Measurements from ENCODE around the gene SNX15.

SNX15 gene

GRCh38 chr11:65055538-65055937 is 28.3 kb downstream of the SNX15 start:
- DNase-seq (ENCODE audit: extremely low read depth in 1 of 2, low read depth in 1 of 2), result no peak

DNA sequence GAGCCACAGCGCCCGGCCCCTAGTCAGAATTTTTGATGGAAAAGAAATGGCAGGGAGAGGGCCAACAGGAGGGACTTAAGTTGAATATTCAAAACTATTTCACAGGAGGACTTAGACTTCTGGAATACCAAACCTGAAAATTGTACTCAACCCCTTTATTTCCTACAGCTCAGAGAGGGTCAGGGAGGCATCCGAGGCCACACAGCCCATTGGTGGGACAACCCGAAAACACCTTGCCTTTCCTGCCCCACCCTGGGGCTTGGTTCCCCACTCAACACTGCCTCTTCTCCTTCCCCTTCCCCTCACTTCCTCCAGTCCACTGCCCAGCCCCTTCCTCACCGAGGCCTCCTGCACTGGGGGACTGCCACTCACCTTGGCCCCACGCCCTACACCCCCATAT is 29.8 kb downstream of the SNX15 start:
- no peak for DNase-seq (ENCODE audit: extremely low read depth in 1 of 2, low read depth in 1 of 2)

DNA sequence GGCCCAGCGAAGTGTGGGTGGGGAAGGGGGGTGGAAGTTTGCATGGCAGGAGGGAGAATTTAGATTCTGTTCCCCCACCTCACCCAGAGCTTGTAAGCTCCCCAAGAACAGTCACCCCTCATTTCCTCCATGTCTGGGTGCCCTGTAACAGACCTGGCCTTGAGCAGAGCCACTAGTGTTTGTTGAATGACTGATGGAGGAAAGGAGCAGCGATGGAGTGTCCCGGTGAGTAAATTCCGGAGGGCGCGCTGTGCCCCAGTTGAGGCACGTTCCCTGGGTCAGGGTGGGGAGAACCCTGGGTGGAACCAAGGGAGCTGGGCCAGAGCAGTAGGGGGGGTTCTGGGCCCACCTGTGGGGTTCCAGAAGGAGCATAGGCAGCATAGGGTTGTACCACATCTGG is 30.3 kb downstream of the SNX15 start:
- DNase-seq (ENCODE audit: extremely low read depth in 1 of 2, low read depth in 1 of 2), result no peak

GRCh38 chr11:65058012-65058411 is 30.8 kb downstream of the SNX15 start:
- DNase-seq (ENCODE audit: extremely low read depth in 1 of 2, low read depth in 1 of 2), result no peak

DNA sequence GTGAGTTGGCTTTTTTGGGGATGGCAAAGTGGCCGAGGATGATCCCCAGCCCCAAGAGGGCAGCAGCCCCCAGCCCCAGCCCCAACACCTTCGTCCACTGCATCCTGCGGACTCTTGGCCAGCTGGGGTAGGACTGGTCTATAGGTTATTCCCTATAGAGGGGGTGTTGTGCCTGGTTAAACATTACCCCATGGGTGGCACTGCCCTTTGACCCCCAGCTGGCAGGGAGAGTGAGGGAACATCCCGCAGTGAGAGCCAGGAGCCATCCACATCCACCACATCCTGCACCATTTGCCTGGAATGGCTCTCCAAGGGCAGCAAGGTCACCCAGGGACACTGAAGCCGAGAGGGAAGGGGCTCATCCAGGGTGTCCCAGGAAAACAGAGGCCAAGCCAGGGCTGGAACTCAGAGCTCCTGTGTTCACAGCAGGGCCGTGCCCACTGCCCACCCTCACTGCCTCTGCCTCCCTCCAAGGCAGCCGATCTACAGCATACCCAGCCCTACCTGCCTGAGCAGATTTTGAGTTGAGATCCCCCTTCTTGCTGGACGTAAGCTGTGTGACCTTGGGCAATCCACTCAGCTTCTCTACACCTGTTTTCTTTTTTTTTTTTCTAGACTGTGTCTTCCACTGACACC is 31.3 kb downstream of the SNX15 start, which contains the start of gene NAALADL1:
NAALADL1 (minus strand) TSS at position 135 of the 636 bp plus-strand sequence; CDS start at position 103, 32 bp downstream.
- DNase-seq (ENCODE audit: extremely low read depth in 1 of 2, low read depth in 1 of 2), result no peak

- no peak for DNase-seq (ENCODE audit: extremely low read depth in 1 of 2, low read depth in 1 of 2)
These were observed 32.3 kb downstream of the SNX15 start for GRCh38 chr11:65059523-65059922.

DNA sequence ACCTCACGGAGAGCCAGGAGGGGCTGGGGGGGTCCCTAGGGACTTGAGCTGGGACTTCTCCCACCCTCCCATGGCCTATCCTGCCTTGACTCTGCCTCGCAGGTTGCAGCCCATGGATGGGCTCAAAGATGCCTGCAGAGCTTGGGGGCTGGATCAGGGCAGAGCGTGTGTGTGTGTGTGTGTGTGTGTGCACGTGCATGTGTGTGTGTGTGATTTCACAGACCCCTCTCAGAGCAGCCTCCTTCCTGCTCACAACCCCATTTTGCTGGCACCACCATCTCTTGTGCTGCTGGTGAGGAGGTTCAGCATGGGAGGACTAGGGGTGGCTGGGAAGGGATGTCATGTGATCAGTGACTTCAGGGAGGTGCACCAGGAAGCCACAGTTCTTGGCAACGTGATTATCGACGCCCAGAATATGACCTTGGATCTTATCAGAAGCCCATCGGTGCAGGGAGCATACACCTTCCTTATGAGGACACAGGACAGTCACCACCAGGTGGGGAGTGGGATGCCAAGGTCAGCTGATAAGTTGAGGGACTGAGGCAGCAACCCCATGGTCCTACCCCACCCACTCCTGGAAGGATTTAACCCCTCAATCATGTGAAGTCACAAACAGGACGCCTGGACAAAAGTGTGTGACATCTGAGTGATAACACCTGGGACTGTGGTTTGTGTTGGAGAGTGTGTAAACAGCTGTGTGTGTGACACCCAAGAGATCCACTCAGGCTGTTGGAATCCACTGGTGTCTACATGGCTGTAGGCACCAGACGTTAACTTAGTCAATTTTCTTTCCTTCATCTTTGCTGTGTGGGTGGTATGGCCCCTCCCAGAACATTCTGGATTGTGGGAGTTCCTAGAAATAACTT is 33.0 kb downstream of the SNX15 start:
- no peak for DNase-seq (ENCODE audit: extremely low read depth in 1 of 2, low read depth in 1 of 2)

DNA sequence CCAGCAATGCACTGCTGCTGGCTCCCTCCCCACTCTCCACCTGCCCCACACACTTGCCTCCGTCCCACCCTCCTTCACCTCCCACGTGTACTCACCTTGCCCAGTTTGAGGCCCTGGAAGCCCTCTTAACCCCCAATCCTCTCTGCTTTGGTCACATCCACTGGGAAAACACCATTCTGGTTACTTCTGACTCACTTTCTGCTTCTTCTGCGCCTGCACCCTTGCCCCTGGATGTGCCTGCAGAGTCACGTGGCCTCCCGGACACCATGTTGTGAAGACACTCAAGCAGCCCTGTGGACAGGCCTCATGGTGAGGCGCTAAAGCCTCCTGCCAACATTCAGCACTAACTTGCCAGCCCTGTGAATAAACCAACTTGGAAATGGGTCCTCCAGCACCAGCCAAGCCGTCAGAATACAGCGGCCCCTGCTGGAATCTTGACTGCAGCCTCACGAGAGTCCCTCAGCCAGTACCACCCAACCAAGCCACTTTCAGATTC is 33.7 kb downstream of the SNX15 start:
- no peak for DNase-seq (ENCODE audit: extremely low read depth in 1 of 2, low read depth in 1 of 2)

DNA sequence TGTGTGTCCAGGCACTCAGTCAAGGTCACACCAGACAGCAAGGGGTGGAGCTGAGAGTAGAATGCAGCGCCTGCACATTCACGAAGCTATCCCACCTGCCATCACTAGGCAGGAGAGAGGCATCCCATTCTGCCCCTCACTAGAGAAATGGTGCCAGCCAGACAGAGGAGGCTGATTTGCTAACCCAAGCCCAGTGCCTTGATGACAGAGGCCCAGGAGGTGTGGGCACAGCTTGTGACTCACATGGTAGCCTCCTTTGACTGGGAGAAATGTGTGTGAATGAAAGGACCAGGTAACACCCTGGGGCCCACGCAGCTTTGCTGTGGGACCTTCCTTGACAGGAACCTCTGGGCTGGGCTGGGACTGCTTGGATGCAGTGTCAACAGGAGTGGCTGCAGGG is 36.3 kb downstream of the SNX15 start:
- no peak for DNase-seq (ENCODE audit: extremely low read depth in 1 of 2, low read depth in 1 of 2)

DNA sequence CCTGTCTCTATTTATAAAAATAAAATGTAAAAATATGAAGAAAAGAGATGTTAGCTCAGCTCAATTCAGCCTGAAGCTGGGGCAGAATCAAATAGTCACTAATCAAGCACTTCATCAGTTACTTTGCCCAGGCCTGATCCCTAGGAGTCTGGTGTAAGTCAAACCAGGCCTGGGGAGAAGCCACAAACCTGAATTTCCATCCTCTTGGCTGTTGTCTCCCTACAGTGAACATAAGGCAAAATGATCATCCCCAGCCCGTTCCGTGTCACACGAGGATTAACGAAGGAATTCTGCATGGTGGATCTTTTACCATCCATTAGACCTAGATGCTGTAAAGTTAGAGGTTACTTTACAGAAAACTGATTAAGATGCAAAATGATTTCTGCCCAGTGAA is 37.6 kb downstream of the SNX15 start:
- no peak for DNase-seq (ENCODE audit: extremely low read depth in 1 of 2, low read depth in 1 of 2)

DNA sequence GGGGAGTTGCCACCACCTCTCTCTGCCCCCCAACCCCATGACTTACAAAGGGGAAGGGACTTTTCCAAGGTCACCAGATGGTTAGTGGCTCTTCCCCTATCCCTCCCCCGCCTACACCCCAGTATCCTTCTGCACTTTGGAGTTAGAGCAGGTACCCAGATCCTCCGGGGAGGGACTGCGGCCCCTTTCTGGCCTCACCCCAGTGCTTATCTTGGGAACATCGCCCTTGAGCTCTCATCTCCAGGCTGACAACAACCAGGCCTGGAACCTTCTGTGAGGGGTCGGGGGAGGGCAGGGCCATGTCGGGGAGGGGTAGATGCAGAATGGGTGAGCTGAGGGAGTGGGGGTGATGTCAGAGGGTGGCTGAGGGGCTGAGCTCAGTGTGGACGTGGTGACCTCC is 38.6 kb downstream of the SNX15 start:
- no peak for DNase-seq (ENCODE audit: extremely low read depth in 1 of 2, low read depth in 1 of 2)

DNA sequence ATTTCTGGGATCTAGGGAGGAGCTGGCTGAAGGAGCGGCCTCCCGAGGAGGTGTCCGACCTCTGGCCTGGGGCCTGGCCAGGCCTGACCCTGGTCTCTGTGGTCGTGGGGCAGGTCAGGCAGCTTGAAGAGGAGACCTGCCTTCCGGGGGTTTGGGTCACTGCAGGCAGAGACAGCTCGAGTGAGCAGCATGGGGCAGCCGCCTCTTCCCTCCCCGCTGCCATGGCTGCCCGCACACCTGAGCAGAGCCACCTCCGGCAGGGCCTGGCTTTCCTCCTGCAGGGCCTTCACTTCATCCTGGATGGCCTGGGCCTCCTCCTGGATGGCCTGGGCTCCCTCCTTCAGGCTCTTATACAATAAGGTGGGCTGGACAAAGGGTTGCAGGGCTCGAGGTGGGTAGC is 39.1 kb downstream of the SNX15 start:
- no peak for DNase-seq (ENCODE audit: extremely low read depth in 1 of 2, low read depth in 1 of 2)

DNA sequence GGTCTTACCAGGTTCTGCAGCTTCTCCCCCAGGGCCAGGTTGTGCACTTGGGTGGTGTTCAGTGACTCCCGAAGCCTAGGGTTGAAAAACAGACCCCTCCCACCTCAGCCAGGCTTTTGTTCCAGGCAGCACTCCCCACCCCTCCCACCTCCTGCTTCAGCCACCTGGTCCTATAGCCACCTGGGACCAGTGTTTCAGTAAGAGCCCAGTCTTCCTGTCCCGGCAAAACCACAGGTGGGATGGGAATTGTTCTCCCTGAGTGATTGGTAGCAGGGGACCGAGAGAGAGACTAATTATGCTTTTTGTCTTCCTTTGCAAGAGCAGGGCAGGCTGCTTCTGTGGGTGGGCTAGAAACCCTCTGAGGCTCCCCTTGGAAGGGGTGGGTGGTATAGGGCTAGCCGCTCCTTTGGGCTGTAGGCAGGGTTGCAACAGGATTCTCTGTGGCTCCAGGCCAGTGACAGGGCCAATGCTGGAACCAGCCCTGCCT is 39.6 kb downstream of the SNX15 start:
- DNase-seq (ENCODE audit: extremely low read depth in 1 of 2, low read depth in 1 of 2), result no peak

- DNase-seq (ENCODE audit: extremely low read depth in 1 of 2, low read depth in 1 of 2), result no peak
These were observed 40.2 kb downstream of the SNX15 start for GRCh38 chr11:65067446-65067845.

- no peak for DNase-seq (ENCODE audit: extremely low read depth in 1 of 2, low read depth in 1 of 2)
These were observed 42.0 kb downstream of the SNX15 start for GRCh38 chr11:65069217-65069616.

DNA sequence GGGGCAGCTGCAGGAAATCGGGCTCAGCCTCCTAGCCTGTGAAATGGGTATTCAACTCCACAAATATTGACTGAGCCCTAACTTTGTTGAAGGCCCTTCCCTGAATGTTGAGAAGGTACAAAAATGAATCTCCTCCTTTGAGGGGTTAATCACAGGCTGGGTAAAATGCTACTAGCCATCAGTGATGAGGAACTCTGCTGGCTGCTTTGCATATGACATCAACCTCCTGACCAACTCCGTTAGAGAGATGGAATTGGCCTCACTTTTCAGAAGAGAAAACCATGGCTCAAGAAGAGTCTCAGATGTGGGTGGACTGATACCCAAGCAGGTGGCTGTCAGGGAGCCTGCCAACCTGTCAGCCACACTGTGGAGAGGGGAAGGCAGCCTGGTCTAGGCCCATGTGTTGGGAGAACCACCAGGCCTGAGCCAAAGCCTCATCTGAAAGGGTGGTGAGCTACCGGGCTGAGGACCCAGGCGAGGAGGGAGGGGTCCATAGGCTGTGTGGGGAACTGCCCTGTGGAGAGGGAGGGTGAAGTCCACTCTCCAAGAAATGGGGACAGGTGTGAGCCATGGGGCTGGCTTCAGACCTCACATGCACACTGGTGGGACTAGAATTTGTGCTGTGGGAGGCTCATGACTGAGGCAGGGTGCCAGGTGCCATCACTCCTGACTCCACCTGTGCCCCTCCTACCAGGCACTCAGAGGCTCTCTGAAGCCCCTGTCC is 44.8 kb downstream of the SNX15 start:
- DNase-seq (ENCODE audit: extremely low read depth in 1 of 2, low read depth in 1 of 2), result no peak

DNA sequence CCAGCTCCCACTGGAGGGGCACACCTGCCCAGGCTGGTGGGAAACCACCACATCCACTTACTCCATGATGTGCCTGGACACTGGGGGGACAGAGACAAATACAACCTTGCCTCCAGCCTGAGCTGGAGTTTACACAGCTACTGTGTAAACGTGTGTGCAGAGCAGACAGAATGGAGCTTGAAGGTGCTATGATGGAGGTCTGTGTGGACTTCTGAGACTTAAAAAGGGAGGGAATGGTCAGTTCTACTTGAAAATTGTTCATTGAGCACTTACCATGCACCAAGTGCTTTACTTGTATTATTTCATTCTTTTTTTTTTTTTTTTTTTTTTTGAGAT is 45.4 kb downstream of the SNX15 start:
- DNase-seq (ENCODE audit: extremely low read depth in 1 of 2, low read depth in 1 of 2), result no peak

DNA sequence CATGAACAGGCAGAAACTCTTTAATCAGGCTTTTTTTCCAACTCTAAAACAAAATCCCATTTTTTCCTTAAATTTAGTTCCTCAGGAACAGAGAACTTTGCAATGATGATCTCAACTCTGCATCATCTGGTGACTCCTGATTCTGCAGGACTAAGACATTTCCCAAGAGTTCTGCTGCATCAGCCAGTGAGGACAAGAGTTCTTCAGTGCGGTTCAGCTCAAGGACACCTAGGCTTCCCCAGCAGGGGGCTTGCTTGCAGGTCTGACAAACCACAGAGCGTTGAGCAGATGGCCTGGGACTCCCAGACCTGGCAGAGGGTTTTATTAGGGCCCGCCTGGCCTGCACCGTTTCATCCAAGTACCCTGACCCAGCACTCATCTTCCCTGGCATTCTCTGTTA is 50.2 kb downstream of the SNX15 start:
- DNase-seq (ENCODE audit: extremely low read depth in 1 of 2, low read depth in 1 of 2), result no peak

GRCh38 chr11:65078151-65078550 is 50.9 kb downstream of the SNX15 start:
- peak; percentile 21 to 34 for DNase-seq (ENCODE audit: extremely low read depth in 1 of 2, low read depth in 1 of 2)

DNA sequence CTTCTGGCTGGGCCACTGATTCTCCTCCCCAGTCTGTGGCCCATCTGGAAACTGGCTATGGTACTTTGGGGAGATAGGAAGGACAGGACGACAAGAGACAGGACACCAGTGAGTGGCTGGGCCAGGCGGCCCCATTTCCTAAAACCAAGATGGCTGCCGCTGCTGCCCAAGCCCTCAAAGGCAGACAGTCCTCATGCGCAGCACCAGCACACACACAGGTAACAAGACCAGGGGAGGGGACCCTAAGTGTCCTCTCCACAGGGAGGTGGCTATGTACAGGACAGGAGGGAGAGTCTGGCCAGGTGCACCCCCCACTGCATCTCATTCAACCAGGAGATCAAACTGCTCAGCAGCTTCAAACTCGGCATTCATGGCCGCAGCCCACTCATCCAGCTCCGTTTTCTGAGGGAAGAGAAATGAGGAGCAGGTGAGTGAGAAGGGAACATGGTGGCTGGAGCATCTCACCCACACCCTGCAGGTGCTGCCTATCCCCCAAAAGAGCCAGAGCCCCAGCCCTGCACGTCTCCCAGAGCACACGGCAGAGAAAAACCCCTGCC is 51.6 kb downstream of the SNX15 start:
- DNase-seq (ENCODE audit: extremely low read depth in 1 of 2, low read depth in 1 of 2), result no peak

- DNase-seq (ENCODE audit: extremely low read depth in 1 of 2, low read depth in 1 of 2), result no peak
These were observed 56.0 kb downstream of the SNX15 start for GRCh38 chr11:65083134-65083833.
